Esophagus (tissue), 2 donors: ENCODE data around the gene MRTFB. TPM values are rescaled to one million over a fixed set of nuclear protein-coding genes. Genes with fewer than 3 reads are reported as not detected.

Source experiments
- H3K27ac ChIP-seq, 2 donors: one replicate each; pipeline ENCODE4 v1.5.1; 2013; ENCODE audit warnings: low read depth in 2 of 2, mild to moderate bottlenecking in 2 of 2, inconsistent platforms in 1 of 2, low read length in 1 of 2, moderate library complexity in 1 of 2
- H3K27me3 ChIP-seq, 2 donors: one replicate each; pipeline ENCODE4 v1.6.1; 2013; ENCODE audit warnings: low read length in 2 of 2, control low read depth in 1 of 2, mild to moderate bottlenecking in 1 of 2; ENCODE audit not compliant: insufficient read depth in 2 of 2, control insufficient read depth in 1 of 2
- H3K36me3 ChIP-seq, 2 donors: one replicate each; pipeline ENCODE4 v1.6.1; 2013; ENCODE audit warnings: low read length in 1 of 2; ENCODE audit not compliant: control insufficient read depth in 2 of 2, insufficient read depth in 2 of 2
- H3K4me1 ChIP-seq, 2 donors: one replicate each; pipeline ENCODE4 v1.6.1; 2013; ENCODE audit warnings: low read length in 1 of 2; ENCODE audit not compliant: control insufficient read depth in 2 of 2, insufficient read depth in 2 of 2
- H3K4me3 ChIP-seq, 2 donors: one replicate each; pipeline ENCODE4 v1.5.1; 2013; ENCODE audit warnings: low read length in 2 of 2, mild to moderate bottlenecking in 2 of 2, low read depth in 1 of 2, moderate library complexity in 1 of 2
- H3K9me3 ChIP-seq, 2 donors: one replicate each; pipeline ENCODE4 v1.6.1; 2013; ENCODE audit warnings: mild to moderate bottlenecking in 2 of 2, low read depth in 1 of 2, low read length in 1 of 2, moderate library complexity in 1 of 2; ENCODE audit not compliant: control insufficient read depth in 2 of 2, insufficient read depth in 1 of 2
- WGBS, 2 donors: extraction: QIAGEN DNeasy Blood & Tissue Kit; methylation state at CpG; one replicate each; pipeline ENCODE4 v1.1.7; 2013; 5-methylcytosine and 5-hydroxymethylcytosine counted together
- polyA plus RNA-seq, 2 donors: library from polyadenylated mRNA; stranded (reverse); fragments of 200-250 nt; gene quantifications; one replicate each; pipeline ENCODE4 v1.2.3, GENCODE V29; 2013
- donor health status: healthy with polysubstance abuse.
- donor health status: Bipolar disorder and iron deficiency.

MRTFB gene
- polyA plus RNA-seq, 2 donors, result 5.4 to 7.1 TPM

GRCh38 chr16:14100825-14101224 lies 29.7 kb downstream of the MRTFB start:
- Histone ChIP-seq H3K27me3 (no peaks in the 10 kb centered on the region), H3K9me3 (no peaks in the 10 kb centered on the region), H3K4me1 (no peaks in the 10 kb centered on the region), H3K36me3 (no peaks in the 10 kb centered on the region), H3K27ac (no peak overlapping the region), H3K4me3 (no peak overlapping the region)
- WGBS, 2 donors, result 74% methylated on average over 2 of the region's 2 CpGs

GRCh38 chr16:14101415-14101814 lies 30.3 kb downstream of the MRTFB start:
- Histone ChIP-seq H3K27me3 (no peaks in the 10 kb centered on the region), H3K36me3 (no peaks in the 10 kb centered on the region), H3K4me1 (peaks cover 0 to 3% of the 10 kb centered on the region in 2 donors), H3K9me3 (no peaks in the 10 kb centered on the region), H3K4me3 (no peak overlapping the region), H3K27ac (no peak overlapping the region)

GRCh38 chr16:14102925-14103720 lies 32.0 kb downstream of the MRTFB start:
- Histone ChIP-seq H3K27ac (no peak overlapping the region), H3K4me1 (peaks cover 0 to 3% of the 10 kb centered on the region in 2 donors), H3K4me3 (no peak overlapping the region), H3K9me3 (no peaks in the 10 kb centered on the region), H3K27me3 (no peaks in the 10 kb centered on the region), H3K36me3 (no peaks in the 10 kb centered on the region)
- WGBS, 2 donors, result 74 to 80% methylated on average over 2 of the region's 2 CpGs

GRCh38 chr16:14104066-14104465 lies 32.9 kb downstream of the MRTFB start:
- H3K9me3 ChIP-seq, result no peaks in the 10 kb centered on the region
- H3K27me3 ChIP-seq, result no peaks in the 10 kb centered on the region
- no peak overlapping the region for H3K27ac ChIP-seq
- H3K4me1 ChIP-seq, result peaks cover 0 to 3% of the 10 kb centered on the region in 2 donors
- H3K36me3 ChIP-seq, result no peaks in the 10 kb centered on the region
- H3K4me3 ChIP-seq, result no peak overlapping the region

GRCh38 chr16:14105760-14106375 lies 34.7 kb downstream of the MRTFB start:
- H3K36me3 ChIP-seq, result no peaks in the 10 kb centered on the region
- H3K27me3 ChIP-seq, result no peaks in the 10 kb centered on the region
- H3K4me1 ChIP-seq, result peaks cover 2 to 3% of the 10 kb centered on the region in 2 donors
- H3K9me3 ChIP-seq, result no peaks in the 10 kb centered on the region
- H3K27ac ChIP-seq, result peak overlapping the region in 1 of 2 donors; percentile 11
- WGBS, 2 donors, result 78 to 92% methylated on average over 3 of the region's 3 CpGs
- no peak overlapping the region for H3K4me3 ChIP-seq

GRCh38 chr16:14106457-14106856 lies 35.3 kb downstream of the MRTFB start:
- Histone ChIP-seq H3K27ac (no peak overlapping the region), H3K27me3 (no peaks in the 10 kb centered on the region), H3K4me3 (no peak overlapping the region), H3K4me1 (peaks cover 2 to 6% of the 10 kb centered on the region in 2 donors), H3K9me3 (no peaks in the 10 kb centered on the region), H3K36me3 (no peaks in the 10 kb centered on the region)
- WGBS, 2 donors, result 40 to 54% methylated on average over 3 of the region's 3 CpGs

GRCh38 chr16:14106961-14107360 lies 35.8 kb downstream of the MRTFB start:
- WGBS, 2 donors, result 92 to 93% methylated on average over 8 of the region's 8 CpGs
- H3K4me1 ChIP-seq, result peaks cover 6 to 11% of the 10 kb centered on the region in 2 donors

GRCh38 chr16:14109077-14109775 lies 38.1 kb downstream of the MRTFB start:
- Histone ChIP-seq H3K36me3 (no peaks in the 10 kb centered on the region), H3K27me3 (no peaks in the 10 kb centered on the region), H3K4me1 (peaks cover 6 to 15% of the 10 kb centered on the region in 2 donors), H3K4me3 (no peak overlapping the region), H3K9me3 (no peaks in the 10 kb centered on the region), H3K27ac (no peak overlapping the region)
- 69 to 73% methylated on average over 7 of the region's 7 CpGs for WGBS, 2 donors

More at GRCh38 chr16:14106961-14107360, 35.8 kb downstream of the MRTFB start:
- Histone ChIP-seq H3K9me3 (no peaks in the 10 kb centered on the region), H3K27ac (no peak overlapping the region), H3K27me3 (no peaks in the 10 kb centered on the region), H3K36me3 (no peaks in the 10 kb centered on the region), H3K4me3 (no peak overlapping the region)

- H3K4me1 ChIP-seq, result peaks cover 6 to 15% of the 10 kb centered on the region in 2 donors
- peak overlapping the region in 1 of 2 donors; percentile 0 for H3K27ac ChIP-seq
- WGBS, 2 donors, result 84 to 87% methylated on average over 3 of the region's 3 CpGs
- no peak overlapping the region for H3K4me3 ChIP-seq
- no peaks in the 10 kb centered on the region for H3K27me3 ChIP-seq
- H3K9me3 ChIP-seq, result no peaks in the 10 kb centered on the region
- H3K36me3 ChIP-seq, result no peaks in the 10 kb centered on the region
Measured at GRCh38 chr16:14109782-14110727, 38.9 kb downstream of the MRTFB start.
